PC-3 (cell line): ENCODE data around the gene PKN2.

Experiments used
- EZH2 ChIP-seq: fragments of 300-600 bp; sonication (generic); IDR thresholded peaks from one replicate; pipeline ENCODE4 v1.6.1; 2017; ENCODE audit warnings: antibody characterized with exemption, mild to moderate bottlenecking, low read length; ENCODE audit not compliant: unreplicated experiment
- EZH2phosphoT487 ChIP-seq: fragments of 300-600 bp; sonication (generic); IDR thresholded peaks from 2 replicates; pipeline ENCODE4 v1.6.1; 2018; ENCODE audit warnings: mild to moderate bottlenecking, antibody characterized with exemption, low read length, borderline replicate concordance
- TF ChIP-seq, protein P1 (sequence below): fragments of 300-600 bp; sonication (generic); conservative IDR thresholded peaks from 2 replicates; pipeline ENCODE4 v1.5.1; 2017; ENCODE audit warnings: antibody characterized with exemption, low read depth, mild to moderate bottlenecking, low read length

DNA sequence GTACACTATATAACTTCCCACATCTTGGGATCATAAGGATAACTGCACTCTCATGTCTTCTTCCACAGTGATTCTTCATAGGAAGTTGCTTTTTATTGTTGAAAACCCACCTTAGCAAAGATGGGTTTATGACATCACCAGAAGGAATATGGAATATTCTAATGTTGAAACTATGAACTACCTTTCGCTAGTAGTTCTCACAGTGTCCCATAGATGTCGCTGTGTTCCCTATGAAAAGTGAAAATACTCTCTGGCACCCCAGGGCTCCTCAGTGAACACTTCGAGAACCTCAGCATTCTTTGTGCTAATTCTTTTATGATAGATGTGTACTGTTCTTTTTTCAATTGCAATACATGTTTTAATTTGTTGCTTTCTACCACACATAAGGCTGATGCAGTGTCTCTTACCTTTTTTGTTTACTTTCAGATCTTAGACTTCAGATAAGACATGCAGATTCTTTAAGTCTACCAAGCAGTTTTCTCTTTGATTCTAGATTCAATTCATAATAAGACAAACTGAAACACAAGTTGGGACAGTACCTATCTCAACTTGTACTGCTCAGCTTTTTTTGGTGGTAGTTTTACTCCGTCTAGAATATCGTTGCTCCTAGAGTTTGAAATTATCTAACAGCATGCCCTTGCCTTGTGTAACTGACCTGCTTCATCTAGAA lies 116.4 kb downstream of the PKN2 start:
- TF ChIP-seq, protein P1, sequence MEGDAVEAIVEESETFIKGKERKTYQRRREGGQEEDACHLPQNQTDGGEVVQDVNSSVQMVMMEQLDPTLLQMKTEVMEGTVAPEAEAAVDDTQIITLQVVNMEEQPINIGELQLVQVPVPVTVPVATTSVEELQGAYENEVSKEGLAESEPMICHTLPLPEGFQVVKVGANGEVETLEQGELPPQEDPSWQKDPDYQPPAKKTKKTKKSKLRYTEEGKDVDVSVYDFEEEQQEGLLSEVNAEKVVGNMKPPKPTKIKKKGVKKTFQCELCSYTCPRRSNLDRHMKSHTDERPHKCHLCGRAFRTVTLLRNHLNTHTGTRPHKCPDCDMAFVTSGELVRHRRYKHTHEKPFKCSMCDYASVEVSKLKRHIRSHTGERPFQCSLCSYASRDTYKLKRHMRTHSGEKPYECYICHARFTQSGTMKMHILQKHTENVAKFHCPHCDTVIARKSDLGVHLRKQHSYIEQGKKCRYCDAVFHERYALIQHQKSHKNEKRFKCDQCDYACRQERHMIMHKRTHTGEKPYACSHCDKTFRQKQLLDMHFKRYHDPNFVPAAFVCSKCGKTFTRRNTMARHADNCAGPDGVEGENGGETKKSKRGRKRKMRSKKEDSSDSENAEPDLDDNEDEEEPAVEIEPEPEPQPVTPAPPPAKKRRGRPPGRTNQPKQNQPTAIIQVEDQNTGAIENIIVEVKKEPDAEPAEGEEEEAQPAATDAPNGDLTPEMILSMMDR = peak; percentile 88
- TF ChIP-seq EZH2phosphoT487 (no peak), EZH2 (no peak)
